ACC112 (cell line): ENCODE measurements around the gene APBA2.
A peak's percentile ranks its signal among the peaks of the same experiment; 100 is the strongest.

ENCODE experiments used
- H2AFZ ChIP-seq: fragments of 200-600 bp; sonication (generic); one replicate; pipeline ENCODE4 v1.6.0; 2017; ENCODE audit warnings: antibody characterized with exemption, low read length; ENCODE audit not compliant: unreplicated experiment
- H3K27ac ChIP-seq: fragments of 200-600 bp; sonication (generic); 2 replicates; pipeline ENCODE4 v1.5.1; 2014; ENCODE audit warnings: low read depth, mild to moderate bottlenecking, antibody characterized with exemption, low read length, moderate library complexity
- H3K27me3 ChIP-seq: fragments of 200-600 bp; sonication (generic); 2 replicates; pipeline ENCODE4 v1.6.1; 2014; ENCODE audit warnings: mild to moderate bottlenecking, antibody characterized with exemption, low read length, moderate library complexity, mixed read lengths; ENCODE audit not compliant: insufficient read depth
- H3K36me3 ChIP-seq: fragments of 200-600 bp; sonication (generic); 2 replicates; pipeline ENCODE4 v1.6.1; 2016; ENCODE audit warnings: mild to moderate bottlenecking, antibody characterized with exemption, low read length, moderate library complexity, mixed read lengths; ENCODE audit not compliant: insufficient read depth
- H3K4me1 ChIP-seq: fragments of 200-600 bp; sonication (generic); one replicate; pipeline ENCODE4 v1.6.1; 2016; ENCODE audit warnings: low read length, mixed read lengths; ENCODE audit not compliant: insufficient read depth, unreplicated experiment, control insufficient read depth
- H3K4me3 ChIP-seq: fragments of 200-600 bp; sonication (generic); 2 replicates; pipeline ENCODE4 v1.5.1; 2014; ENCODE audit warnings: mild to moderate bottlenecking, low read depth, low read length
- H3K79me2 ChIP-seq: fragments of 200-600 bp; sonication (generic); one replicate; pipeline ENCODE4 v1.6.0; 2016; ENCODE audit warnings: low read length; ENCODE audit not compliant: control insufficient read depth, unreplicated experiment, insufficient read depth

Gene APBA2

DNA sequence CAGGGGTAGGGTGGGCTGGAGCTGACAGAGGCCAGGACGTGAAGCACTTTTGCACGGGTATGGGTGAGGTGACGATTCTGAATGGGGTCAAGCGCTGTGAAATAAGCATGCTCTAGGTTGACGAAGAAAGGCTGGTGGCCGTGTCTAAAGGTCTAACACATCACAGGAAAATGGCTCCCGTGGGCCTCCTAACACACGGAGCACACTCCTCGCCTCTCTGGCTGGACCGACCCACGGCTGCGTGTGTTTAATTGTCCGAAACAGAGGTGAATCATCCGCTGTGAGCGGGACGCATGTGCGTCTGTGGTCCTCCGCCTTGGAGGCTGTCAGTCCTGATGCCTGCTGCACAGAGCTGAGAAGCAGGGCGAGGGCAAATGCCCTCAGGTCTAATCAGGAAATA is 253.3 kb downstream of the APBA2 start:
- Histone ChIP-seq H3K4me1 (peaks cover 5% of the 10 kb centered on the region), H3K79me2 (no peaks in the 10 kb centered on the region), H3K27me3 (peaks cover 23% of the 10 kb centered on the region), H2AFZ (no peak overlapping the region), H3K36me3 (no peaks in the 10 kb centered on the region), H3K27ac (no peak overlapping the region), H3K4me3 (no peak overlapping the region)

DNA sequence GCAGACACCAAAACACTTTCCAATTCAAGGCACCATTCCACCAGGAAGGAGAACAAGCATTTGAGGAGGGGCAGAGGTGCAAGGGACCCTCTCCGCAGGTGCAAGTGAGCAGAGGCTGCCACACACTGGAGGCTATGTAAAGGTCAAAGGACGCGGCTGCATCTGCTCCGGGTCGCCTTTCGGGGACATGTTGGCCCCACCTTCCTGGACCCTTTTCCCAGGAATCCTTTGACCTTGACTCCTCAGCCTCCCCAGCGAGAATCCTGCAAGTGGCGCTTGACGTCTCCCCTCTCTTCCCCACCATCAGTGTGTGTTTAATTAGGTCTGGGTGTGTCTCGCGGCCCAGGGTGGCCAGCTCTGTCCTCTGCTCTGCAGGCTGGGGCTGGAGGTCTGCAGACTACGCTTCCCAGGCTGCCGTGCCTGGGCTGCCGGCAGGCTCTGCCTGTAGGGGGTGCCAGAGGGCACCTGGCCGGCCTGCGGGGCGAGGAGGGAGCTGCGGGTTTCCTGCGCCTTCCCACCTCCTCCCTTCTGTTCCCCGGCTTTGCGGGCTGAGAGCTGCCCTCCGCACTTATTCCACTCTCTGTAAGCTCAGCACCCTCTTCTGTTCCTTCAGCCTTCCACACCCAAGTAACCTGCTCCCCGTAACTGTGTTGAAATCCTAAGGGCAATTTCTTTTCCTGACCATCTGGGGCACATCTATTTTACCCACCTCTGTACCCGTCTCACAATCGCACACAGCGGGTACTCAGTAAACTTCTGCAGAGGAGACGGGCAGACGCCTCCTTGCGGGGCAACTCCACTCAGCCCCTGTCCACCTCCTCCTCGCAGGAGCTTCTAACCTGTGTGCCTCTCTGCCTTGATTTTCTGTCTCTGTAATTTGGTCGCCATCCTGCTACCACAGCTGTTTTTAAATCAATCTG is 254.0 kb downstream of the APBA2 start:
- H3K79me2 ChIP-seq = no peaks in the 10 kb centered on the region
- H3K27ac ChIP-seq = no peak overlapping the region
- H3K4me3 ChIP-seq = 0 out of 2 replicates have a peak overlapping the region, but pooled peaks have one; percentile 34
- no peak overlapping the region for H2AFZ ChIP-seq
- peaks cover 23% of the 10 kb centered on the region for H3K27me3 ChIP-seq
- no peaks in the 10 kb centered on the region for H3K36me3 ChIP-seq
- H3K4me1 ChIP-seq = peaks cover 5% of the 10 kb centered on the region

DNA sequence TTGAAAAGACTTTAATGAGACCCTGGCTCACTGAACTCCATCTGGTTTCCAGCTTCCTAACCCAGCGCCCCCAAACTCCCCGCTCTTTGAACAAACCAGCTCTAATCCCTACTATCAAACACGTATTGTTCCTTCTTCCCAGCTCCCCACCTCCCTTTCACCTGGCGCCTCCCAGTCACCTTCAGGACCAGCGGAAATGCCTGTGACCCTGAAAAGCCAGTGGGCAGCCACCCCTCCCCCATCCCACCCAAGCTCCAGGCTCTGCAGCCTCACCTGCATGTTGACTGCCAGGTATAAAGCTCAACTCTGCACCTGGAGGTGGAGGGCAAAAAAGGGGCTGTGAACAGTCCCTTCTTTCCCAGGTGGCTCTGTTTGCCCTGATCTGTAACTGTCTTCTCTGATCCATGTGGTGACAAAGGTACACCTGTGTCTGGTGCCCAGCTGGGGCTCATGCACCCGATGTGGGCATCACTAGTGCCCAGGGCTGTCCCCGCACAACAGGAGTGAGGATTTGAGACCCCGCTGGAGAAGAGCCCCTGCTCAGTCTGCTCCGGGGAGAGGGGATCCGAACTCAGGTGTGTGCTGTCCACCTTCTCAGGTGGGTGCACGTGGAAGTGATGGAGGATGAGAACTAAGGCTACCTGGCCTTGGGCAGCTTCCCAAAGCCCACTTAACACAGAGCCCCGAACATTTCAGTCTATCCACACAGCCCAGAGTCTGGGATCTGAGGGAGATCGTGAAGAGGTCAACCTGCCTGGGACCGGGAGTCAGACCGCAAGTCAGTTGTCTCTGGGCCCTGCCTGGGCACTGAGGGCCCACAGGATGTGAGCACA is 254.9 kb downstream of the APBA2 start:
- H2AFZ ChIP-seq = no peak overlapping the region

DNA sequence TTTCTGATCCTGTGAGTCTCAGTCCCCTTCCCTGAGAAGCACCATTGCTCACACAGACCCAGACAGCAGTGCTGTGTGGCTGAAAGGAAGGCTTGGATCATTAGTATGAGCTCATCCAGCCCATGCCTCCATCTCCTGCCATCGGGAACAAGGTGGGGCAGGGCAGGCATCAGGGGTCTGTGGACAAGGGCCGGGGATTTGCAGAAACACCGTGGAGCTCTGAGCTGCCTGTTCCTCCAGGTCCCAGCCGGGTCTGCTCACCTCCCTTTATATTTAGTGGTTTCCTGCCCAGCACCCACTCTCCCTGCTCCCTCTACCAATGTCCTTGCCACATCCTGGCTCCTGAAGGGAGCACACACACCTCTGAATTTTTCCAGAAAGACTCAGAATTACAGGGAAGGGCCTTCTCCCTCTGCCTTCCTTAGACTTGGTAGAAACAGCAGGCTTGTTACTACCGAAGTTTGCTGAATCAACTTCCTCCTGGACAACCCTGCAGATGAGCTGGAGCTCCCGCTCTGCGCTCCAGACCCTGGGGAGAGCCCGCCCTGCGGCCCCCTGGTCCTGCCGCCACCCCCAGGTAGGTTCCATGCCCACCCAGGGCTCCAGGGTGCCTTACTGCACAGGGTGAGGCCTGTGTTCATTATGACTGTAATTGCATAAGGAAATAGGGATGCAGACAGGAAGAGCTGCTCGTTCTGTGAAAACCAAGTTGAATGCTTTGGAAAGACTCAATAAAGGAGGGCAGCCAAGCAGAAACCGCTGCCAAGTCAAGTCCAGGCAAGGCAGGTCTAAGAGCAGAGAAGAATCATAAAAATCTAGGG is 255.7 kb downstream of the APBA2 start:
- no peaks in the 10 kb centered on the region for H3K36me3 ChIP-seq
- no peaks in the 10 kb centered on the region for H3K79me2 ChIP-seq
- H3K27ac ChIP-seq = no peak overlapping the region
- H3K4me1 ChIP-seq = peaks cover 5% of the 10 kb centered on the region
- no peak overlapping the region for H3K4me3 ChIP-seq
- H2AFZ ChIP-seq = no peak overlapping the region
- peaks cover 31% of the 10 kb centered on the region for H3K27me3 ChIP-seq

More for the DNA sequence above, 254.9 kb downstream of the APBA2 start:
- peaks cover 5% of the 10 kb centered on the region for H3K4me1 ChIP-seq
- no peak overlapping the region for H3K4me3 ChIP-seq
- no peaks in the 10 kb centered on the region for H3K36me3 ChIP-seq
- H3K79me2 ChIP-seq = no peaks in the 10 kb centered on the region
- H3K27me3 ChIP-seq = peaks cover 23% of the 10 kb centered on the region
- H3K27ac ChIP-seq = no peak overlapping the region

DNA sequence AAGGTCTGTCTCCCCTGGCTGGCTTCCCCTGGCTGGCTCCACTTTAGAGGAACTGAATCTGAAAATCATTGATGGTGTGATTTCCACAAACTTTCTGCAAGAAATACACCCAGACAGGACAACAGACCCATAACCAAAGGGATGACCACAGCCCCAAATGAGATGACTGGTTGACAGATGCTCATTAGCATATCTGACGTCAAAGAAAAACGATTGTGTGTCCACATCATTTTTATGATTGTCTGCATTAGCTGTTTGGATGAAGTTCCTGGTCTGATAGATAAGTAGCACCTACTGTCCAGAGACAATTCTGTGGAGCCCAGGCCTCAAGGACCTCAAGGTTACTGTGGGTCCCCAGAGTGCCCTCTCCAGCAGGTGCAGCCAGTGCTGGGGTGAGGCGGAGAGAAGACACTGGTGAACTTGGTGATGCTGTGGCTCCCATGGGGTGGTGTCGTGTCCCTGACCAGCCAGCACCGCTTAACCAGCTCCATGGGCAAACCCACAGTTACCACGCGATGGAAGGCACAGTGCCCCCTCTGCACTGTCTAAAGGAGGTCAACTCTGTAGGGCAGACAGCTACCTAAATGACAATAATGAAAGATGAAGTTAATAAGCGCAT is 256.5 kb downstream of the APBA2 start:
- H3K27ac ChIP-seq = no peak overlapping the region

GRCh38 chr15:29143293-29143692 is 257.5 kb downstream of the APBA2 start:
- Histone ChIP-seq H3K4me3 (no peak overlapping the region), H3K4me1 (peaks cover 5% of the 10 kb centered on the region), H3K36me3 (no peaks in the 10 kb centered on the region), H3K27ac (no peak overlapping the region), H2AFZ (no peak overlapping the region), H3K27me3 (peaks cover 33% of the 10 kb centered on the region), H3K79me2 (no peaks in the 10 kb centered on the region)

More for the DNA sequence above, 256.5 kb downstream of the APBA2 start:
- Histone ChIP-seq H3K4me1 (peaks cover 5% of the 10 kb centered on the region), H3K27me3 (peaks cover 31% of the 10 kb centered on the region), H2AFZ (no peak overlapping the region), H3K36me3 (no peaks in the 10 kb centered on the region), H3K79me2 (no peaks in the 10 kb centered on the region), H3K4me3 (no peak overlapping the region)

GRCh38 chr15:29143909-29144635 is 258.3 kb downstream of the APBA2 start:
- Histone ChIP-seq H2AFZ (no peak overlapping the region), H3K27me3 (peaks cover 33% of the 10 kb centered on the region), H3K27ac (no peak overlapping the region), H3K4me1 (peaks cover 5% of the 10 kb centered on the region), H3K4me3 (no peak overlapping the region), H3K79me2 (no peaks in the 10 kb centered on the region), H3K36me3 (no peaks in the 10 kb centered on the region)

DNA sequence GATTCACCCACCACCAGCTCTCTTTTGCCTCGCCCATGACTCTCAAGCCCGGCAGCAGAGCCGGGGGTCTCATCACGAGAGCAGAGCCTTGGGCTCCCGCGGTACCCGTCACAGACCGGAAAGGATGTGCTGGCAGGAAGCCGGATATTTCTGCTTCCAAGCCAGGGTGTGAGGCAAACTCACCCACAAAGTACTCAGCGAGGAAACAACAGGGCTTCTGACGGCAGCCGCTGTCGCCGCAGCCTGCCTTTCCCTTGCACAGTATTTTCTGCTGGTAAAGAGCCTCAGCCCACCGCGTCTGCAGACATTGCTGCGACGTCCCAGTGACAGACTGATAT is 263.9 kb downstream of the APBA2 start:
- no peak overlapping the region for H3K27ac ChIP-seq
- H3K79me2 ChIP-seq = no peaks in the 10 kb centered on the region
- H3K4me3 ChIP-seq = no peak overlapping the region
- peaks cover 41% of the 10 kb centered on the region for H3K27me3 ChIP-seq
- no peak overlapping the region for H2AFZ ChIP-seq
- no peaks in the 10 kb centered on the region for H3K4me1 ChIP-seq
- no peaks in the 10 kb centered on the region for H3K36me3 ChIP-seq

- Histone ChIP-seq H3K27ac (no peak overlapping the region), H3K79me2 (no peaks in the 10 kb centered on the region), H3K36me3 (no peaks in the 10 kb centered on the region), H2AFZ (no peak overlapping the region), H3K4me3 (no peak overlapping the region), H3K27me3 (peaks cover 41% of the 10 kb centered on the region), H3K4me1 (no peaks in the 10 kb centered on the region)
Measured at GRCh38 chr15:29150515-29151483, 265.0 kb downstream of the APBA2 start.
